OCI-LY7 (cell line): Measurements from ENCODE around the gene MDGA2. TPM values are rescaled to one million over a fixed set of nuclear protein-coding genes. Genes with fewer than 3 reads are reported as not detected.

ENCODE experiments used
- BruUV-seq: library from RNA; stranded (reverse); fragments of 400-500 nt; replicated peaks from 2 replicates; lab custom pipeline; 2021; lab: Mats Ljungman, UMichigan
- CTCF ChIA-PET: fragments of 300-600 bp; sonication (Branson Sonifier 250); formaldehyde crosslinking; loops from one replicate; lab custom pipeline; 2022; ENCODE audit warnings: antibody characterized with exemption; ENCODE audit not compliant: unreplicated experiment; lab: Charles Lee
- POLR2A ChIA-PET: fragments of 300-600 bp; sonication (Branson Sonifier 250); formaldehyde crosslinking; loops from one replicate; lab custom pipeline; 2022; ENCODE audit warnings: antibody characterized with exemption; lab: Charles Lee
- DNase-seq: peaks from one replicate; pipeline ENCODE4 v3.0.0-alpha.2; 2015; ENCODE audit warnings: low spot score
- H2AFZ ChIP-seq: fragments of 200-600 bp; sonication (generic), shearing (Covaris generic); 2 replicates; pipeline ENCODE4 v1.6.1; 2014; ENCODE audit warnings: mild to moderate bottlenecking, antibody characterized with exemption, low read length, moderate library complexity
- H3K27ac ChIP-seq: fragments of 200-600 bp; sonication (generic); 2 replicates; pipeline ENCODE4 v1.5.1; 2014; ENCODE audit warnings: mixed run types, low read depth, mild to moderate bottlenecking, moderate library complexity, low read length, inconsistent platforms; ENCODE audit not compliant: poor library complexity, severe bottlenecking
- H3K36me3 ChIP-seq: fragments of 200-600 bp; sonication (generic); 2 replicates; pipeline ENCODE4 v1.6.1; 2014; ENCODE audit warnings: mild to moderate bottlenecking, antibody characterized with exemption, low read length, moderate library complexity, mixed read lengths; ENCODE audit not compliant: insufficient read depth
- H3K4me1 ChIP-seq: fragments of 200-600 bp; sonication (generic); 2 replicates; pipeline ENCODE4 v1.5.1; 2014; ENCODE audit warnings: mild to moderate bottlenecking, low read length; ENCODE audit not compliant: insufficient read depth, poor library complexity, severe bottlenecking
- H3K4me2 ChIP-seq: fragments of 200-600 bp; sonication (generic); 2 replicates; pipeline ENCODE4 v1.6.1; 2014; ENCODE audit warnings: mild to moderate bottlenecking, low read length
- H3K4me3 ChIP-seq: fragments of 200-600 bp; sonication (generic); 2 replicates; pipeline ENCODE4 v1.5.1; 2014; ENCODE audit warnings: mild to moderate bottlenecking, low read depth, low read length; ENCODE audit not compliant: poor library complexity, severe bottlenecking
- H3K79me2 ChIP-seq: fragments of 200-600 bp; sonication (generic); 2 replicates; pipeline ENCODE4 v1.6.1; 2016; ENCODE audit warnings: low read depth, mild to moderate bottlenecking, low read length, moderate library complexity, mixed read lengths; ENCODE audit not compliant: insufficient read depth
- H3K9me2 ChIP-seq: fragments of 200-600 bp; sonication (generic); 2 replicates; pipeline ENCODE4 v1.6.1; 2016; ENCODE audit warnings: mild to moderate bottlenecking, low read length, mixed read lengths; ENCODE audit not compliant: insufficient read depth
- H3K9me3 ChIP-seq: fragments of 200-600 bp; sonication (generic); 2 replicates; pipeline ENCODE4 v1.6.1; 2014; ENCODE audit warnings: mild to moderate bottlenecking, mixed run types, low read length, mixed read lengths
- H4K20me1 ChIP-seq: fragments of 200-600 bp; sonication (generic); 2 replicates; pipeline ENCODE4 v1.6.1; 2014; ENCODE audit warnings: mild to moderate bottlenecking, antibody characterized with exemption, low read length, moderate library complexity, mixed read lengths; ENCODE audit not compliant: insufficient read depth
- CTCF ChIP-seq: fragments of 200-600 bp; sonication (generic); conservative IDR thresholded peaks from 2 replicates; pipeline ENCODE4 v1.5.1; 2014; ENCODE audit warnings: mild to moderate bottlenecking, antibody characterized with exemption, low read length, moderate library complexity, mixed read lengths
- EZH2phosphoT487 ChIP-seq: fragments of 200-600 bp; sonication (generic); IDR thresholded peaks from 2 replicates; pipeline ENCODE4 v1.6.1; 2018; ENCODE audit warnings: low read depth, borderline replicate concordance, mild to moderate bottlenecking, mixed run types, antibody characterized with exemption, low read length, moderate library complexity, mixed read lengths
- intact Hi-C: fragments of 100-400 bp; cut with micrococcal nuclease; formaldehyde crosslinking; loops from one replicate; pipeline ENCODE4 v1.10.0; 2022; ENCODE audit not compliant: unreplicated experiment
- total RNA-seq, 2 experiments: library from RNA; depleted of rRNA in 1 of 2; stranded (reverse); fragments of >200 nt in 1 of 2; shearing (Covaris generic) in 1 of 2; gene quantifications; 2 replicates each; pipeline ENCODE4 v1.2.3, GENCODE V29; 2014 to 2022

MDGA2 gene
- total RNA-seq, 2 experiments from 2014 or later = not detected

- Histone ChIP-seq H3K4me3 (no peak overlapping the region), H3K36me3 (no peaks in the 10 kb centered on the region), H4K20me1 (no peaks in the 10 kb centered on the region), H3K9me3 (no peaks in the 10 kb centered on the region), H3K9me2 (no peaks in the 10 kb centered on the region), H2AFZ (no peak overlapping the region), H3K27ac (no peak overlapping the region), H3K79me2 (no peaks in the 10 kb centered on the region), H3K4me1 (no peaks in the 10 kb centered on the region), H3K4me2 (no peak overlapping the region)
- no TSS peak for BruUV-seq
- POLR2A ChIA-PET = no interaction called here
- intact Hi-C loops = no loop called here
- TF ChIP-seq CTCF = no peak
- TF ChIP-seq EZH2phosphoT487 = no peak
- CTCF ChIA-PET = no interaction called here
- DNase-seq = no peak
Observed at GRCh38 chr14:47705683-47706082, 30.3 kb upstream of the MDGA2 start.

GRCh38 chr14:47691829-47692228, 16.4 kb upstream of the MDGA2 start:
- Histone ChIP-seq H3K36me3 (no peaks in the 10 kb centered on the region), H4K20me1 (no peaks in the 10 kb centered on the region), H3K79me2 (no peaks in the 10 kb centered on the region), H3K4me3 (no peak overlapping the region), H2AFZ (no peak overlapping the region), H3K4me1 (no peaks in the 10 kb centered on the region), H3K4me2 (no peak overlapping the region), H3K27ac (no peak overlapping the region), H3K9me3 (no peaks in the 10 kb centered on the region), H3K9me2 (no peaks in the 10 kb centered on the region)
- POLR2A ChIA-PET = interaction anchor here (0.7 kb wide), 1 partner anchor 112 kb away, joined by 3 read pairs; no protein-coding TSS in a partner anchor
- BruUV-seq = no TSS peak
- intact Hi-C loops = no loop called here
- CTCF ChIA-PET = no interaction called here
- DNase-seq = no peak
- no peak for TF ChIP-seq EZH2phosphoT487
- no peak for TF ChIP-seq CTCF

- Histone ChIP-seq H3K36me3 (no peaks in the 10 kb centered on the region), H3K4me1 (no peaks in the 10 kb centered on the region), H3K9me3 (no peaks in the 10 kb centered on the region), H2AFZ (no peak overlapping the region), H3K4me2 (no peak overlapping the region), H4K20me1 (no peaks in the 10 kb centered on the region), H3K27ac (no peak overlapping the region), H3K9me2 (no peaks in the 10 kb centered on the region), H3K4me3 (no peak overlapping the region), H3K79me2 (no peaks in the 10 kb centered on the region)
- BruUV-seq = no TSS peak
- ChIA-PET POLR2A (no interaction called here), CTCF (no interaction called here)
- no peak for TF ChIP-seq CTCF
- no peak for TF ChIP-seq EZH2phosphoT487
- DNase-seq = no peak
- intact Hi-C loops = no loop called here
Observed at GRCh38 chr14:47678993-47679392, 3.6 kb upstream of the MDGA2 start.
